ENCODE measurements around the gene CCDC81.
A peak's percentile ranks its signal among the peaks of the same experiment; 100 is the strongest.

Gene CCDC81

DNA sequence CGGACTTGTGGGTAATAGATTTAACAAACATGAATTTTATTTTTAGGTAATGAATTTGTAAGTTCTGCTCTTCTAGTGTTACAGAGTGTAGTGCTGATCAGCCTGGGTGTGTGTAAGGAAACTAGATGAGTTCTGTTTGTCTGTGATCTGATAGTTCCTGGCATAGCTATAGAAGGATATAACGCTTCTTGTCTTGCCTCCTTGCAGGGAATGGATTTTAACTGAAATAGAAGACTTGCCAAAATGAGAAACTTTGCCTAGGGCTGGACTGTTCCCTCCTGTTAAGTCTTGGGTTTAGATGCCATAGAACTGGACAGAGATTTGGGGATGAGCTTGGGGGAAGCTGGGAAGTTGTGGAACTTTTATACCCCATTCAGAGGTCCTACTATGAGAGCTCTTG, 11.6 kb downstream of the CCDC81 start:
- H2BK120ac ChIP-seq (ENCODE audit: insufficient read depth, low read length, poor library complexity), result no peak overlapping the region
- H4K8ac ChIP-seq (ENCODE audit: low read depth, low read length), result no peak overlapping the region
- H3K79me2 ChIP-seq (ENCODE audit: control insufficient read depth, insufficient read depth, low read length, poor library complexity), result no peaks in the 10 kb centered on the region
- no peak overlapping the region for H2BK12ac ChIP-seq (ENCODE audit: low read length)
- H3K9me3 ChIP-seq (ENCODE audit: insufficient read depth, low read depth, low read length), result no peaks in the 10 kb centered on the region
- no peak overlapping the region for H4K91ac ChIP-seq (ENCODE audit: low read depth, low read length)
- H2AK5ac ChIP-seq (ENCODE audit: low read length), result no peak overlapping the region
- H3K27ac ChIP-seq (ENCODE audit: low read depth, low read length), result no peak overlapping the region
- H3K14ac ChIP-seq (ENCODE audit: low read length), result no peak overlapping the region
- no CpG with 5 or more reads among the region's 2 CpGs for WGBS (ENCODE audit: extremely low coverage, insufficient coverage, insufficient read length)
- H3K4me3 ChIP-seq (ENCODE audit: low read depth, low read length), result no peak overlapping the region
- H3K23ac ChIP-seq (ENCODE audit: low read length), result no peak overlapping the region
- no peak overlapping the region for H4K12ac ChIP-seq (ENCODE audit: low read depth, low read length)
- H3K9ac ChIP-seq (ENCODE audit: low read length), result no peak overlapping the region
- no peak for DNase-seq
- no peak overlapping the region for H3K4ac ChIP-seq (ENCODE audit: low read depth, low read length)
- no peaks in the 10 kb centered on the region for H3K79me1 ChIP-seq (ENCODE audit: low read length)
- H2BK5ac ChIP-seq (ENCODE audit: low read depth, low read length, poor library complexity), result no peak overlapping the region
- H3K27me3 ChIP-seq (ENCODE audit: insufficient read depth, low read length), result no peaks in the 10 kb centered on the region
- no peak overlapping the region for H3K4me2 ChIP-seq (ENCODE audit: low read length)
- H3K18ac ChIP-seq (ENCODE audit: low read length), result no peak overlapping the region
- no peaks in the 10 kb centered on the region for H3K4me1 ChIP-seq (ENCODE audit: control insufficient read depth in 1 of 2, insufficient read depth in 2 of 2, low read length in 2 of 2)
- no peak overlapping the region for H2AFZ ChIP-seq (ENCODE audit: insufficient read depth, low read length, poor library complexity)
- no peaks in the 10 kb centered on the region for H3K36me3 ChIP-seq (ENCODE audit: control insufficient read depth in 1 of 2, insufficient read depth in 2 of 2, low read length in 2 of 2)

DNA sequence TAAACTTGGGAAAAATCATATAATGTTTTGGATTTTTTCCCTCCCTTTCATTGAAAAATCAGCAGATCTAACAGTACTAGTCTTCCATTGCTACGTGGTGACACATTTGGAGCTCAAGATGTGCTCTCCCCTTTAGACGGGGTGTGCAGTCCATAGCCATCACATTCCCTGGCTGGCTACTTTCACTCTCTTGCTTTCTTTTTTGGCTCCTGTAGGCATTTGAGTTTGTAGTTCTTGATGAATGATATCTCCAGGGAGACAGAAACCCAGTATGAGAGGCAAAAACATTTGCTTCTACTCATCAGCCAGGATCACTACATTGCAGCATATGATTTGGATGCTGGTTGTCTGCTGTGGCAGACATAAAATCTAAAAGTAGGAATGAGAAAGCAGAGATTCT, 12.1 kb downstream of the CCDC81 start:
- no peak overlapping the region for H2AFZ ChIP-seq (ENCODE audit: insufficient read depth, low read length, poor library complexity)
- H3K9me3 ChIP-seq (ENCODE audit: insufficient read depth, low read depth, low read length), result no peaks in the 10 kb centered on the region
- H2AK5ac ChIP-seq (ENCODE audit: low read length), result no peak overlapping the region
- H3K79me2 ChIP-seq (ENCODE audit: control insufficient read depth, insufficient read depth, low read length, poor library complexity), result no peaks in the 10 kb centered on the region
- no peak overlapping the region for H3K27ac ChIP-seq (ENCODE audit: low read depth, low read length)
- H3K4me1 ChIP-seq (ENCODE audit: control insufficient read depth in 1 of 2, insufficient read depth in 2 of 2, low read length in 2 of 2), result no peaks in the 10 kb centered on the region
- H3K18ac ChIP-seq (ENCODE audit: low read length), result no peak overlapping the region
- H2BK120ac ChIP-seq (ENCODE audit: insufficient read depth, low read length, poor library complexity), result no peak overlapping the region
- H3K4me2 ChIP-seq (ENCODE audit: low read length), result no peak overlapping the region
- no peak overlapping the region for H3K4ac ChIP-seq (ENCODE audit: low read depth, low read length)
- no peak overlapping the region for H3K23ac ChIP-seq (ENCODE audit: low read length)
- H3K4me3 ChIP-seq (ENCODE audit: low read depth, low read length), result no peak overlapping the region
- H3K36me3 ChIP-seq (ENCODE audit: control insufficient read depth in 1 of 2, insufficient read depth in 2 of 2, low read length in 2 of 2), result no peaks in the 10 kb centered on the region
- DNase-seq, result no peak
- no CpG with 5 or more reads among the region's 2 CpGs for WGBS (ENCODE audit: extremely low coverage, insufficient coverage, insufficient read length)
- no peak overlapping the region for H3K14ac ChIP-seq (ENCODE audit: low read length)
- H4K8ac ChIP-seq (ENCODE audit: low read depth, low read length), result no peak overlapping the region
- no peaks in the 10 kb centered on the region for H3K27me3 ChIP-seq (ENCODE audit: insufficient read depth, low read length)
- H2BK5ac ChIP-seq (ENCODE audit: low read depth, low read length, poor library complexity), result no peak overlapping the region
- H2BK12ac ChIP-seq (ENCODE audit: low read length), result no peak overlapping the region
- H4K12ac ChIP-seq (ENCODE audit: low read depth, low read length), result no peak overlapping the region
- no peaks in the 10 kb centered on the region for H3K79me1 ChIP-seq (ENCODE audit: low read length)
- H3K9ac ChIP-seq (ENCODE audit: low read length), result no peak overlapping the region
- H4K91ac ChIP-seq (ENCODE audit: low read depth, low read length), result no peak overlapping the region

GRCh38 chr11:86388198-86388597, 13.5 kb downstream of the CCDC81 start:
- H3K14ac ChIP-seq (ENCODE audit: low read length), result no peak overlapping the region
- H2AFZ ChIP-seq (ENCODE audit: insufficient read depth, low read length, poor library complexity), result no peak overlapping the region
- H2BK120ac ChIP-seq (ENCODE audit: insufficient read depth, low read length, poor library complexity), result no peak overlapping the region
- no peak overlapping the region for H2BK12ac ChIP-seq (ENCODE audit: low read length)
- H3K9ac ChIP-seq (ENCODE audit: low read length), result no peak overlapping the region
- H3K79me1 ChIP-seq (ENCODE audit: low read length), result no peaks in the 10 kb centered on the region
- no peak overlapping the region for H3K23ac ChIP-seq (ENCODE audit: low read length)
- no peaks in the 10 kb centered on the region for H3K4me1 ChIP-seq (ENCODE audit: control insufficient read depth in 1 of 2, insufficient read depth in 2 of 2, low read length in 2 of 2)
- no peak overlapping the region for H2AK5ac ChIP-seq (ENCODE audit: low read length)
- H2BK5ac ChIP-seq (ENCODE audit: low read depth, low read length, poor library complexity), result no peak overlapping the region
- H3K9me3 ChIP-seq (ENCODE audit: insufficient read depth, low read depth, low read length), result no peaks in the 10 kb centered on the region
- H3K36me3 ChIP-seq (ENCODE audit: control insufficient read depth in 1 of 2, insufficient read depth in 2 of 2, low read length in 2 of 2), result no peaks in the 10 kb centered on the region
- no peak overlapping the region for H3K18ac ChIP-seq (ENCODE audit: low read length)
- H3K4me2 ChIP-seq (ENCODE audit: low read length), result no peak overlapping the region
- H4K91ac ChIP-seq (ENCODE audit: low read depth, low read length), result no peak overlapping the region
- H3K4me3 ChIP-seq (ENCODE audit: low read depth, low read length), result no peak overlapping the region
- no CpG with 5 or more reads among the region's 4 CpGs for WGBS (ENCODE audit: extremely low coverage, insufficient coverage, insufficient read length)
- no peak overlapping the region for H4K12ac ChIP-seq (ENCODE audit: low read depth, low read length)
- no peaks in the 10 kb centered on the region for H3K27me3 ChIP-seq (ENCODE audit: insufficient read depth, low read length)
- H3K27ac ChIP-seq (ENCODE audit: low read depth, low read length), result no peak overlapping the region
- no peak overlapping the region for H3K4ac ChIP-seq (ENCODE audit: low read depth, low read length)
- no peaks in the 10 kb centered on the region for H3K79me2 ChIP-seq (ENCODE audit: control insufficient read depth, insufficient read depth, low read length, poor library complexity)
- peak in 1 of 2 donors; percentile 16 for DNase-seq
- H4K8ac ChIP-seq (ENCODE audit: low read depth, low read length), result no peak overlapping the region

- 100% methylated on average over 1 of the region's 3 CpGs for WGBS (ENCODE audit: extremely low coverage, insufficient coverage, insufficient read length)
- Histone ChIP-seq H3K27ac (ENCODE audit: low read depth, low read length) (no peak overlapping the region), H3K79me2 (ENCODE audit: control insufficient read depth, insufficient read depth, low read length, poor library complexity) (no peaks in the 10 kb centered on the region), H2AK5ac (ENCODE audit: low read length) (no peak overlapping the region), H3K79me1 (ENCODE audit: low read length) (no peaks in the 10 kb centered on the region), H2BK5ac (ENCODE audit: low read depth, low read length, poor library complexity) (no peak overlapping the region), H3K9ac (ENCODE audit: low read length) (no peak overlapping the region), H4K8ac (ENCODE audit: low read depth, low read length) (no peak overlapping the region), H4K12ac (ENCODE audit: low read depth, low read length) (no peak overlapping the region), H2AFZ (ENCODE audit: insufficient read depth, low read length, poor library complexity) (no peak overlapping the region), H2BK12ac (ENCODE audit: low read length) (no peak overlapping the region), H3K27me3 (ENCODE audit: insufficient read depth, low read length) (no peaks in the 10 kb centered on the region), H3K9me3 (ENCODE audit: insufficient read depth, low read depth, low read length) (no peaks in the 10 kb centered on the region), H3K4ac (ENCODE audit: low read depth, low read length) (no peak overlapping the region), H3K4me3 (ENCODE audit: low read depth, low read length) (no peak overlapping the region), H3K4me2 (ENCODE audit: low read length) (no peak overlapping the region), H3K14ac (ENCODE audit: low read length) (no peak overlapping the region), H2BK120ac (ENCODE audit: insufficient read depth, low read length, poor library complexity) (no peak overlapping the region), H4K91ac (ENCODE audit: low read depth, low read length) (no peak overlapping the region), H3K23ac (ENCODE audit: low read length) (no peak overlapping the region), H3K4me1 (ENCODE audit: control insufficient read depth in 1 of 2, insufficient read depth in 2 of 2, low read length in 2 of 2) (no peaks in the 10 kb centered on the region), H3K36me3 (ENCODE audit: control insufficient read depth in 1 of 2, insufficient read depth in 2 of 2, low read length in 2 of 2) (no peaks in the 10 kb centered on the region), H3K18ac (ENCODE audit: low read length) (no peak overlapping the region)
- DNase-seq, result no peak
These were observed 15.8 kb downstream of the CCDC81 start for GRCh38 chr11:86390487-86390886.
